ENCODE measurements around the gene SAMD9L. TPM values are rescaled to one million over a fixed set of nuclear protein-coding genes. Genes with fewer than 3 reads are reported as not detected.
A peak's percentile ranks its signal among the peaks of the same experiment; 100 is the strongest.

The SAMD9L gene
- total RNA-seq: 1 to 10 TPM; 5.1 to 6.5 TPM
- polyA plus RNA-seq (ENCODE audit: insufficient read depth, low read depth, low replicate concordance): 2.7 TPM
- long read RNA-seq, donor 1, full-length matches to known transcripts: 3 of 3 reads
- long read RNA-seq, donor 1, partial matches to known transcripts: 0 of 3 reads
- long read RNA-seq, donor 1, other reads (novel, unspliced or antisense): 0 of 3 reads
- long read RNA-seq, donor 2, partial matches to known transcripts: 0 of 1 reads
- long read RNA-seq, donor 2, other reads (novel, unspliced or antisense): 0 of 1 reads

GRCh38 chr7:93148144-93148543, at the start of gene SAMD9L:
TSS of gene SAMD9L (minus strand) at chr7:93148385. CDS start at chr7:93135971, 12,414 bp downstream.
- peak within 1 kb of the TSS; percentile 42 to 52 for H3K27ac ChIP-seq
- H3K4me3 ChIP-seq: peak within 1 kb of the TSS; percentile 29 to 32
- no peaks in the 10 kb centered on the region for H3K36me3 ChIP-seq (ENCODE audit: low read depth, missing control alignments)
- 34 to 50% methylated on average over 2 of the region's 2 CpGs for WGBS, 2 donors
- TF ChIP-seq CTCF (IDR thresholded peaks at IDR 0.05): no peak
- no peak for TF ChIP-seq POLR2A (IDR thresholded peaks at IDR 0.05)
- no peak for DNase-seq
- H3K9me3 ChIP-seq: no peaks in the 10 kb centered on the region
- no peaks in the 10 kb centered on the region for H3K27me3 ChIP-seq
- intact Hi-C loops (cut with DNase I; ENCODE audit: low total_unique reads): no loop called here
- H3K4me1 ChIP-seq: peaks cover 4% of the 10 kb centered on the region

GRCh38 chr7:93196336-93196735, 48.2 kb upstream of the SAMD9L start:
- H3K9me3 ChIP-seq: no peaks in the 10 kb centered on the region
- DNase-seq: no peak
- H3K4me1 ChIP-seq: no peaks in the 10 kb centered on the region
- no peaks in the 10 kb centered on the region for H3K36me3 ChIP-seq (ENCODE audit: low read depth, missing control alignments)
- intact Hi-C loops (cut with DNase I; ENCODE audit: low total_unique reads): no loop called here
- no peak overlapping the region for H3K27ac ChIP-seq
- H3K27me3 ChIP-seq: no peaks in the 10 kb centered on the region
- H3K4me3 ChIP-seq: no peak overlapping the region
- WGBS, 2 donors: 83 to 90% methylated on average over 2 of the region's 2 CpGs
- TF ChIP-seq CTCF (IDR thresholded peaks at IDR 0.05) (no peak), POLR2A (IDR thresholded peaks at IDR 0.05) (no peak)

GRCh38 chr7:93194386-93194785, 46.2 kb upstream of the SAMD9L start:
- TF ChIP-seq CTCF (IDR thresholded peaks at IDR 0.05) (no peak), POLR2A (IDR thresholded peaks at IDR 0.05) (no peak)
- no peak for DNase-seq
- H3K4me1 ChIP-seq: no peaks in the 10 kb centered on the region
- no peaks in the 10 kb centered on the region for H3K9me3 ChIP-seq
- no peaks in the 10 kb centered on the region for H3K27me3 ChIP-seq
- no peak overlapping the region for H3K27ac ChIP-seq
- 76 to 80% methylated on average over 3 of the region's 3 CpGs for WGBS, 2 donors
- intact Hi-C loops (cut with DNase I; ENCODE audit: low total_unique reads): no loop called here
- H3K4me3 ChIP-seq: no peak overlapping the region
- H3K36me3 ChIP-seq (ENCODE audit: low read depth, missing control alignments): no peaks in the 10 kb centered on the region

- TF ChIP-seq POLR2A (IDR thresholded peaks at IDR 0.05) (no peak), CTCF (IDR thresholded peaks at IDR 0.05) (no peak)
- intact Hi-C loops (cut with DNase I; ENCODE audit: low total_unique reads): no loop called here
These were observed 40.9 kb upstream of the SAMD9L start for GRCh38 chr7:93188870-93189634.

More at GRCh38 chr7:93188870-93189634, 40.9 kb upstream of the SAMD9L start:
- H3K4me1 ChIP-seq: no peaks in the 10 kb centered on the region
- DNase-seq: no peak
- 81% methylated on average over 6 of the region's 6 CpGs for whole genome bisulfite sequencing, 2 donors
- no peaks in the 10 kb centered on the region for H3K36me3 ChIP-seq (ENCODE audit: low read depth, missing control alignments)
- H3K9me3 ChIP-seq: no peaks in the 10 kb centered on the region
- no peak overlapping the region for H3K27ac ChIP-seq
- H3K27me3 ChIP-seq: no peaks in the 10 kb centered on the region
- no peak overlapping the region for H3K4me3 ChIP-seq
